Neural cell (in vitro differentiated cells): Measurements from ENCODE around the gene WDSUB1.

Experiments used
- CTCF ChIP-seq: fragments of 450-650 bp; IDR thresholded peaks from 2 replicates; pipeline ENCODE4 v1.5.1; 2014; ENCODE audit warnings: antibody characterized with exemption, mild to moderate bottlenecking, moderate library complexity; ENCODE audit not compliant: poor library complexity, severe bottlenecking
- EP300 ChIP-seq: fragments of 450-650 bp; conservative IDR thresholded peaks from 2 replicates; pipeline ENCODE4 v1.6.1; 2014; ENCODE audit warnings: antibody characterized with exemption, mild to moderate bottlenecking, moderate library complexity; ENCODE audit not compliant: poor library complexity, severe bottlenecking
- EZH2 ChIP-seq: fragments of 200-600, 300-800 bp; shearing (Covaris generic), sonication (generic); IDR thresholded peaks from 2 replicates; pipeline ENCODE4 v1.6.1; 2014; ENCODE audit warnings: antibody characterized with exemption, low read length, borderline replicate concordance, mild to moderate bottlenecking; ENCODE audit not compliant: insufficient read depth, poor library complexity, severe bottlenecking
- POLR2AphosphoS5 ChIP-seq: IDR thresholded peaks from 2 replicates; pipeline ENCODE4 v1.6.1; 2012
- RAD21 ChIP-seq: fragments of 450-650 bp; conservative IDR thresholded peaks from 2 replicates; pipeline ENCODE4 v1.6.1; 2014; ENCODE audit warnings: antibody characterized with exemption, mild to moderate bottlenecking, moderate library complexity
- REST ChIP-seq: IDR thresholded peaks from 2 replicates; pipeline ENCODE4 v1.6.1; 2012; ENCODE audit warnings: borderline replicate concordance
- SMC3 ChIP-seq: fragments of 450-650 bp; conservative IDR thresholded peaks from 2 replicates; pipeline ENCODE4 v1.6.1; 2014; ENCODE audit warnings: antibody characterized with exemption, mild to moderate bottlenecking, moderate library complexity; ENCODE audit not compliant: poor library complexity
- TAF1 ChIP-seq: IDR thresholded peaks from 2 replicates; pipeline ENCODE4 v1.6.1; 2012; ENCODE audit warnings: low read depth

GRCh38 chr2:159199236-159199635, 87.3 kb downstream of the WDSUB1 start:
- TF ChIP-seq CTCF, result no peak
- TF ChIP-seq POLR2AphosphoS5, result no peak
- no peak for TF ChIP-seq REST
- TF ChIP-seq EZH2, result no peak
- TF ChIP-seq SMC3, result no peak
- no peak for TF ChIP-seq RAD21
- TF ChIP-seq EP300, result no peak
- no peak for TF ChIP-seq TAF1
